T-helper 17 cell (primary cell): Measurements from ENCODE around the gene FAM131C. TPM values are rescaled to one million over a fixed set of nuclear protein-coding genes. Genes with fewer than 3 reads are reported as not detected.

Experiments used
- ATAC-seq: fragments of 150-1000 bp; cut with Tn5 transposase; 2 replicates; pipeline ENCODE4 v1.10.0; 2021; ENCODE audit warnings: mild to moderate bottlenecking, moderate library complexity
- DNase-seq, 3 donors: peaks; one replicate each; pipeline versions ENCODE4 v3.0.0 to v3.0.0-alpha.2; 2020 to 2021
- H3K9me3 ChIP-seq: one replicate; pipeline ENCODE4 v1.7.0; 2013; ENCODE audit warnings: low read length, mild to moderate bottlenecking; ENCODE audit not compliant: control insufficient read depth, poor library complexity, severe bottlenecking
- H3K27ac Mint-ChIP-seq: one replicate; pipeline ENCODE4 v1.8.0; 2022; ENCODE audit warnings: mild to moderate bottlenecking, moderate library complexity, mixed read lengths
- H3K27me3 Mint-ChIP-seq: one replicate; pipeline ENCODE4 v1.8.0; 2022; ENCODE audit warnings: mixed read lengths
- H3K36me3 Mint-ChIP-seq: one replicate; pipeline ENCODE4 v1.8.0; 2022; ENCODE audit warnings: low read depth, mixed read lengths
- H3K4me1 Mint-ChIP-seq: one replicate; pipeline ENCODE4 v1.8.0; 2022; ENCODE audit warnings: mild to moderate bottlenecking, mixed read lengths
- H3K4me3 Mint-ChIP-seq: one replicate; pipeline ENCODE4 v1.8.0; 2022; ENCODE audit warnings: mild to moderate bottlenecking, moderate library complexity, mixed read lengths
- total RNA-seq, 4 donors: library from RNA in 2 of 4; stranded (reverse) in 2 of 4; gene quantifications; one replicate each; pipeline ENCODE4 v1.2.3 and lab custom pipeline; 2022 to 2026

The FAM131C gene
- total RNA-seq, 2 donors from 2014 or later, result not detected

GRCh38 chr1:16015491-16015890 is 58.0 kb downstream of the FAM131C start:
- Mint-ChIP-seq H3K36me3 (no peaks in the 10 kb centered on the region), H3K4me1 (peaks cover 3% of the 10 kb centered on the region), H3K27me3 (peaks cover 46% of the 10 kb centered on the region), H3K4me3 (no peak overlapping the region), H3K27ac (no peak overlapping the region)
- DNase-seq (no peak), ATAC-seq (no peak)
- H3K9me3 ChIP-seq, result no peaks in the 10 kb centered on the region

- Mint-ChIP-seq H3K4me1 (peaks cover 3% of the 10 kb centered on the region), H3K4me3 (peak overlapping the region; percentile 36), H3K27me3 (peaks cover 48% of the 10 kb centered on the region), H3K36me3 (no peaks in the 10 kb centered on the region), H3K27ac (no peak overlapping the region)
- DNase-seq, result no peak
- H3K9me3 ChIP-seq, result no peaks in the 10 kb centered on the region
- no peak for ATAC-seq
These were observed 58.7 kb downstream of the FAM131C start for GRCh38 chr1:16014509-16015482.

- no peak overlapping the region for H3K4me3 Mint-ChIP-seq
- DNase-seq (no peak), ATAC-seq (no peak)
- H3K36me3 Mint-ChIP-seq, result no peaks in the 10 kb centered on the region
- H3K27ac Mint-ChIP-seq, result no peak overlapping the region
- H3K4me1 Mint-ChIP-seq, result no peaks in the 10 kb centered on the region
- H3K9me3 ChIP-seq, result no peaks in the 10 kb centered on the region
- H3K27me3 Mint-ChIP-seq, result peaks cover 56% of the 10 kb centered on the region
These were observed 59.6 kb downstream of the FAM131C start for GRCh38 chr1:16013908-16014258.

GRCh38 chr1:16013220-16013907 is 60.1 kb downstream of the FAM131C start:
- no peaks in the 10 kb centered on the region for H3K9me3 ChIP-seq
- H3K27me3 Mint-ChIP-seq, result peaks cover 56% of the 10 kb centered on the region
- no peaks in the 10 kb centered on the region for H3K36me3 Mint-ChIP-seq
- H3K4me3 Mint-ChIP-seq, result no peak overlapping the region
- H3K4me1 Mint-ChIP-seq, result no peaks in the 10 kb centered on the region
- H3K27ac Mint-ChIP-seq, result no peak overlapping the region
- DNase-seq (no peak), ATAC-seq (peak; percentile 28)

GRCh38 chr1:16012590-16013219 is 60.7 kb downstream of the FAM131C start:
- DNase-seq (no peak), ATAC-seq (no peak)
- no peaks in the 10 kb centered on the region for H3K9me3 ChIP-seq
- Mint-ChIP-seq H3K27me3 (peaks cover 56% of the 10 kb centered on the region), H3K27ac (no peak overlapping the region), H3K4me3 (peak overlapping the region; percentile 25), H3K4me1 (no peaks in the 10 kb centered on the region), H3K36me3 (no peaks in the 10 kb centered on the region)

GRCh38 chr1:16011936-16012589 is 61.4 kb downstream of the FAM131C start:
- ATAC-seq (no peak), DNase-seq (no peak)
- H3K4me1 Mint-ChIP-seq, result no peaks in the 10 kb centered on the region
- peaks cover 56% of the 10 kb centered on the region for H3K27me3 Mint-ChIP-seq
- no peaks in the 10 kb centered on the region for H3K36me3 Mint-ChIP-seq
- H3K4me3 Mint-ChIP-seq, result no peak overlapping the region
- H3K9me3 ChIP-seq, result no peaks in the 10 kb centered on the region
- H3K27ac Mint-ChIP-seq, result no peak overlapping the region

GRCh38 chr1:16010837-16011236 is 62.6 kb downstream of the FAM131C start:
- peaks cover 60% of the 10 kb centered on the region for H3K27me3 Mint-ChIP-seq
- no peak overlapping the region for H3K4me3 Mint-ChIP-seq
- H3K9me3 ChIP-seq, result no peaks in the 10 kb centered on the region
- H3K4me1 Mint-ChIP-seq, result peaks cover 3% of the 10 kb centered on the region
- DNase-seq, result no peak
- H3K36me3 Mint-ChIP-seq, result no peaks in the 10 kb centered on the region
- no peak overlapping the region for H3K27ac Mint-ChIP-seq
- ATAC-seq, result no peak

- Mint-ChIP-seq H3K27ac (no peak overlapping the region), H3K36me3 (no peaks in the 10 kb centered on the region), H3K4me3 (no peak overlapping the region), H3K4me1 (peaks cover 3% of the 10 kb centered on the region), H3K27me3 (peaks cover 48% of the 10 kb centered on the region)
- DNase-seq (no peak), ATAC-seq (no peak)
- H3K9me3 ChIP-seq, result no peaks in the 10 kb centered on the region
These were observed 63.8 kb downstream of the FAM131C start for GRCh38 chr1:16009678-16010077.

- DNase-seq (peak; percentile 48 to 62 (median 49)), ATAC-seq (peak; percentile 67)
- Mint-ChIP-seq H3K27me3 (peaks cover 42% of the 10 kb centered on the region), H3K4me1 (peaks cover 3% of the 10 kb centered on the region), H3K4me3 (no peak overlapping the region), H3K27ac (no peak overlapping the region), H3K36me3 (no peaks in the 10 kb centered on the region)
- H3K9me3 ChIP-seq, result no peaks in the 10 kb centered on the region
These were observed 64.4 kb downstream of the FAM131C start for GRCh38 chr1:16009030-16009460.

Other genes with a start within 250 kb of the FAM131C start
- gene SPEN, start 225.9 kb downstream of the FAM131C start, total RNA-seq, result 10 to 100 TPM; 73.8 to 79.1 TPM
- 10 to 100 TPM; 71.7 to 99.0 TPM for gene ZBTB17, start 97.5 kb downstream of the FAM131C start, total RNA-seq
- not detected for gene SRARP, start 69.4 kb downstream of the FAM131C start, total RNA-seq
- gene HSPB7, start 55.6 kb downstream of the FAM131C start, total RNA-seq, result not detected
- gene CLCNKA, start 51.6 kb downstream of the FAM131C start, total RNA-seq, result not detected
- not detected for gene CLCNKB, start 29.9 kb downstream of the FAM131C start, total RNA-seq
- gene EPHA2, start 82.4 kb upstream of the FAM131C start, total RNA-seq, result not detected
- gene ARHGEF19, start 139.0 kb upstream of the FAM131C start, total RNA-seq, result 1 to 10 TPM; 9.1 to 9.3 TPM
- 1 to 10 TPM; 4.3 to 6.9 TPM for gene CPLANE2, start 163.5 kb upstream of the FAM131C start, total RNA-seq